Chondrocyte (in vitro differentiated cells): Measurements from ENCODE around the gene SHISA6. TPM values are rescaled to one million over a fixed set of nuclear protein-coding genes. Genes with fewer than 3 reads are reported as not detected.

Experiments used
- DNase-seq: peaks from one replicate; pipeline ENCODE4 v3.0.0; 2021; ENCODE audit warnings: mixed read lengths, low spot score
- H3K27ac Mint-ChIP-seq: one replicate; pipeline ENCODE4 v1.8.0; 2021; ENCODE audit warnings: mild to moderate bottlenecking, moderate library complexity, mixed read lengths; ENCODE audit not compliant: unreplicated experiment
- H3K27me3 Mint-ChIP-seq: 2 replicates; pipeline ENCODE4 v1.8.0; 2021; ENCODE audit warnings: low read depth, mixed read lengths
- H3K36me3 Mint-ChIP-seq: 2 replicates; pipeline ENCODE4 v1.8.0; 2021; ENCODE audit warnings: low read depth, mixed read lengths
- H3K4me1 Mint-ChIP-seq: 2 replicates; pipeline ENCODE4 v1.8.0; 2021; ENCODE audit warnings: low read depth, mild to moderate bottlenecking, mixed read lengths
- H3K4me3 Mint-ChIP-seq: one replicate; pipeline ENCODE4 v1.8.0; 2021; ENCODE audit warnings: mild to moderate bottlenecking, moderate library complexity, mixed read lengths; ENCODE audit not compliant: unreplicated experiment
- H3K9me3 Mint-ChIP-seq: 2 replicates; pipeline ENCODE4 v1.8.0; 2021; ENCODE audit warnings: low read depth, mixed read lengths
- CTCF ChIP-seq: fragments of 200-600 bp; sonication (generic); IDR thresholded peaks from 2 replicates; pipeline ENCODE4 v1.5.0; 2021; ENCODE audit warnings: antibody characterized with exemption, mild to moderate bottlenecking, moderate library complexity
- total RNA-seq: library from RNA; stranded (reverse); gene quantifications from 3 replicates; pipeline ENCODE4 v1.2.1, GENCODE V29; 2021

Gene SHISA6
- total RNA-seq, 1 donor from 2014 or later = not detected

GRCh38 chr17:11458279-11458678 is 217.3 kb downstream of the SHISA6 start:
- H3K36me3 Mint-ChIP-seq = no peaks in the 10 kb centered on the region
- H3K4me1 Mint-ChIP-seq = no peaks in the 10 kb centered on the region
- no peak overlapping the region for H3K4me3 Mint-ChIP-seq
- no peak overlapping the region for H3K27ac Mint-ChIP-seq
- no peak for TF ChIP-seq CTCF
- peaks cover 14% of the 10 kb centered on the region for H3K9me3 Mint-ChIP-seq
- H3K27me3 Mint-ChIP-seq = no peaks in the 10 kb centered on the region
- no peak for DNase-seq

- Mint-ChIP-seq H3K4me1 (no peaks in the 10 kb centered on the region), H3K27ac (no peak overlapping the region), H3K36me3 (no peaks in the 10 kb centered on the region), H3K27me3 (no peaks in the 10 kb centered on the region), H3K9me3 (peaks cover 9% of the 10 kb centered on the region), H3K4me3 (no peak overlapping the region)
- TF ChIP-seq CTCF = no peak
- DNase-seq = no peak
Observed at GRCh38 chr17:11459861-11460331, 218.9 kb downstream of the SHISA6 start.

- no peaks in the 10 kb centered on the region for H3K4me1 Mint-ChIP-seq
- no peak for DNase-seq
- no peak overlapping the region for H3K4me3 Mint-ChIP-seq
- TF ChIP-seq CTCF = no peak
- no peaks in the 10 kb centered on the region for H3K36me3 Mint-ChIP-seq
- no peaks in the 10 kb centered on the region for H3K27me3 Mint-ChIP-seq
- no peak overlapping the region for H3K27ac Mint-ChIP-seq
- peaks cover 2% of the 10 kb centered on the region for H3K9me3 Mint-ChIP-seq
Observed at GRCh38 chr17:11461993-11462548, 221.1 kb downstream of the SHISA6 start.

GRCh38 chr17:11467639-11468038 is 226.6 kb downstream of the SHISA6 start:
- H3K4me3 Mint-ChIP-seq = no peak overlapping the region
- no peaks in the 10 kb centered on the region for H3K27me3 Mint-ChIP-seq
- DNase-seq = no peak
- no peaks in the 10 kb centered on the region for H3K4me1 Mint-ChIP-seq
- H3K27ac Mint-ChIP-seq = no peak overlapping the region
- H3K9me3 Mint-ChIP-seq = peaks cover 9% of the 10 kb centered on the region
- H3K36me3 Mint-ChIP-seq = no peaks in the 10 kb centered on the region
- TF ChIP-seq CTCF = no peak

GRCh38 chr17:11485336-11486100 is 244.5 kb downstream of the SHISA6 start:
- TF ChIP-seq CTCF = no peak
- Mint-ChIP-seq H3K4me3 (no peak overlapping the region), H3K27ac (no peak overlapping the region), H3K36me3 (no peaks in the 10 kb centered on the region), H3K27me3 (no peaks in the 10 kb centered on the region), H3K4me1 (no peaks in the 10 kb centered on the region), H3K9me3 (no peaks in the 10 kb centered on the region)
- no peak for DNase-seq
